Tibial artery (tissue), 4 donors: ENCODE results near the gene ZNF516.
A peak's percentile ranks its signal among the peaks of the same experiment; 100 is the strongest.

Experiments
- DNase-seq, 2 donors: peaks; one replicate each; pipeline ENCODE4 v3.0.0-alpha.2; 2019
- H3K27ac ChIP-seq, 2 donors: fragments of 200-600 bp; sonication (generic) in 1 of 2; 1 replicate in 1 of 2; 2 replicates in 1 of 2; pipeline ENCODE4 v1.5.1; 2018 to 2019; ENCODE audit warnings: mild to moderate bottlenecking in 1 of 2
- H3K27me3 ChIP-seq, 2 donors: fragments of 200-600 bp; sonication (generic) in 1 of 2; one replicate each; pipeline versions ENCODE4 v1.5.1 to v1.6.0; 2016 to 2019
- H3K36me3 ChIP-seq, 3 donors: fragments of 200-600 bp; sonication (generic) in 2 of 3; one replicate each; pipeline ENCODE4 v1.5.1; 2016 to 2019; ENCODE audit warnings: mild to moderate bottlenecking in 2 of 3
- H3K4me1 ChIP-seq, 4 donors: fragments of 200-600 bp; sonication (generic) in 2 of 4; 1 replicate in 3 of 4; 2 replicates in 1 of 4; pipeline ENCODE4 v1.5.1; 2016 to 2019
- H3K4me3 ChIP-seq, 2 donors: fragments of 200-600 bp; sonication (generic) in 1 of 2; 1 replicate in 1 of 2; 2 replicates in 1 of 2; pipeline ENCODE4 v1.5.1; 2018 to 2019; ENCODE audit warnings: mild to moderate bottlenecking in 2 of 2
- H3K9me3 ChIP-seq, 3 donors: fragments of 200-600 bp; sonication (generic) in 1 of 3; one replicate each; pipeline ENCODE4 v1.5.1; 2016 to 2019
- CTCF ChIP-seq, 2 experiments: fragments of 200-600 bp in 1 of 2; fragments of 450-650 bp in 1 of 2; IDR thresholded peaks; one replicate each; pipeline ENCODE4 v1.5.1; 2017 to 2019; ENCODE audit warnings: antibody characterized with exemption in 2 of 2, mild to moderate bottlenecking in 1 of 2, moderate library complexity in 1 of 2
- intact Hi-C: fragments of 100-400 bp; cut with DNase I; formaldehyde crosslinking; loops from one replicate; pipeline ENCODE4 v1.15.0; 2023; ENCODE audit warnings: low total_unique reads

The ZNF516 gene

GRCh38 chr18:76410033-76410432, 85.0 kb downstream of the ZNF516 start:
- Histone ChIP-seq H3K36me3 (no peaks in the 10 kb centered on the region), H3K9me3 (no peaks in the 10 kb centered on the region), H3K4me3 (no peak overlapping the region), H3K4me1 (peaks cover 0 to 4% (median 0%) of the 10 kb centered on the region in 4 donors), H3K27me3 (no peaks in the 10 kb centered on the region), H3K27ac (no peak overlapping the region)
- TF ChIP-seq CTCF (IDR thresholded peaks at IDR 0.05): no peak
- DNase-seq: no peak
- intact Hi-C loops: no loop called here

- Histone ChIP-seq H3K27ac (no peak overlapping the region), H3K4me3 (no peak overlapping the region), H3K36me3 (no peaks in the 10 kb centered on the region), H3K9me3 (no peaks in the 10 kb centered on the region), H3K27me3 (no peaks in the 10 kb centered on the region), H3K4me1 (peaks cover 0 to 4% (median 0%) of the 10 kb centered on the region in 4 donors)
- intact Hi-C loops: no loop called here
- TF ChIP-seq CTCF (IDR thresholded peaks at IDR 0.05): no peak
- no peak for DNase-seq
Observed at GRCh38 chr18:76408480-76409067, 86.5 kb downstream of the ZNF516 start.

- no peaks in the 10 kb centered on the region for H3K36me3 ChIP-seq
- no peak overlapping the region for H3K4me3 ChIP-seq
- DNase-seq: no peak
- no peaks in the 10 kb centered on the region for H3K9me3 ChIP-seq
- no peak for TF ChIP-seq CTCF (IDR thresholded peaks at IDR 0.05)
- intact Hi-C loops: no loop called here
- no peaks in the 10 kb centered on the region for H3K27me3 ChIP-seq
- no peak overlapping the region for H3K27ac ChIP-seq
- H3K4me1 ChIP-seq: peaks cover 0 to 4% (median 0%) of the 10 kb centered on the region in 4 donors
Observed at GRCh38 chr18:76407681-76408080, 87.4 kb downstream of the ZNF516 start.

GRCh38 chr18:76406791-76407190, 88.3 kb downstream of the ZNF516 start:
- no peaks in the 10 kb centered on the region for H3K27me3 ChIP-seq
- intact Hi-C loops: no loop called here
- H3K9me3 ChIP-seq: no peaks in the 10 kb centered on the region
- no peak overlapping the region for H3K27ac ChIP-seq
- no peak for DNase-seq
- H3K4me1 ChIP-seq: no peaks in the 10 kb centered on the region
- TF ChIP-seq CTCF (IDR thresholded peaks at IDR 0.05): no peak
- H3K36me3 ChIP-seq: no peaks in the 10 kb centered on the region
- no peak overlapping the region for H3K4me3 ChIP-seq

- peak; percentile 68 to 71 for TF ChIP-seq CTCF (IDR thresholded peaks at IDR 0.05)
- peak in 1 of 2 donors; percentile 79 for DNase-seq
- H3K36me3 ChIP-seq: no peaks in the 10 kb centered on the region
- no peak overlapping the region for H3K4me3 ChIP-seq
- H3K9me3 ChIP-seq: no peaks in the 10 kb centered on the region
- no peak overlapping the region for H3K27ac ChIP-seq
- H3K4me1 ChIP-seq: no peaks in the 10 kb centered on the region
- intact Hi-C loops: no loop called here
- no peaks in the 10 kb centered on the region for H3K27me3 ChIP-seq
Observed at GRCh38 chr18:76405681-76406356, 89.2 kb downstream of the ZNF516 start.
